ENCODE data around the gene ATXN7.

ATXN7 gene

GRCh38 chr3:63864008-63864964, 619 bp downstream of the ATXN7 start:
- peak overlapping the region; percentile 63 for H3K27ac ChIP-seq
- TF ChIP-seq ZFX (IDR thresholded peaks at IDR 0.05; ENCODE audit: borderline replicate concordance), result no peak
- no peak for TF ChIP-seq CTCF (IDR thresholded peaks at IDR 0.05)

GRCh38 chr3:63864965-63865327, 1.3 kb downstream of the ATXN7 start:
- no peak overlapping the region for H3K27ac ChIP-seq
- TF ChIP-seq ZFX (IDR thresholded peaks at IDR 0.05; ENCODE audit: borderline replicate concordance) (no peak), CTCF (IDR thresholded peaks at IDR 0.05) (no peak)

GRCh38 chr3:63867225-63867624, 3.6 kb downstream of the ATXN7 start:
- no peak overlapping the region for H3K27ac ChIP-seq
- TF ChIP-seq CTCF (IDR thresholded peaks at IDR 0.05) (no peak), ZFX (IDR thresholded peaks at IDR 0.05; ENCODE audit: borderline replicate concordance) (no peak)

- H3K27ac ChIP-seq, result no peak overlapping the region
- no peak for TF ChIP-seq ZFX (IDR thresholded peaks at IDR 0.05; ENCODE audit: borderline replicate concordance)
- TF ChIP-seq CTCF (IDR thresholded peaks at IDR 0.05), result no peak
Observed at GRCh38 chr3:63869940-63870614, 6.4 kb downstream of the ATXN7 start.

GRCh38 chr3:63870615-63871005, 6.9 kb downstream of the ATXN7 start:
- TF ChIP-seq ZFX (IDR thresholded peaks at IDR 0.05; ENCODE audit: borderline replicate concordance) (no peak), CTCF (IDR thresholded peaks at IDR 0.05) (no peak)
- no peak overlapping the region for H3K27ac ChIP-seq

GRCh38 chr3:63872135-63872924, 8.7 kb downstream of the ATXN7 start:
- H3K27ac ChIP-seq, result no peak overlapping the region
- TF ChIP-seq CTCF (IDR thresholded peaks at IDR 0.05) (no peak), ZFX (IDR thresholded peaks at IDR 0.05; ENCODE audit: borderline replicate concordance) (no peak)

Data from 22Rv1 (cell line).